NCI-H524 treated with DMSO at 0.1 percent for 48 hours (cell line): Measurements from ENCODE around the gene NPHP4.

Experiments used
- DNase-seq: peaks from one replicate; lab custom pipeline; 2025; lab: John Stamatoyannopoulos, UW

NPHP4 gene

DNA sequence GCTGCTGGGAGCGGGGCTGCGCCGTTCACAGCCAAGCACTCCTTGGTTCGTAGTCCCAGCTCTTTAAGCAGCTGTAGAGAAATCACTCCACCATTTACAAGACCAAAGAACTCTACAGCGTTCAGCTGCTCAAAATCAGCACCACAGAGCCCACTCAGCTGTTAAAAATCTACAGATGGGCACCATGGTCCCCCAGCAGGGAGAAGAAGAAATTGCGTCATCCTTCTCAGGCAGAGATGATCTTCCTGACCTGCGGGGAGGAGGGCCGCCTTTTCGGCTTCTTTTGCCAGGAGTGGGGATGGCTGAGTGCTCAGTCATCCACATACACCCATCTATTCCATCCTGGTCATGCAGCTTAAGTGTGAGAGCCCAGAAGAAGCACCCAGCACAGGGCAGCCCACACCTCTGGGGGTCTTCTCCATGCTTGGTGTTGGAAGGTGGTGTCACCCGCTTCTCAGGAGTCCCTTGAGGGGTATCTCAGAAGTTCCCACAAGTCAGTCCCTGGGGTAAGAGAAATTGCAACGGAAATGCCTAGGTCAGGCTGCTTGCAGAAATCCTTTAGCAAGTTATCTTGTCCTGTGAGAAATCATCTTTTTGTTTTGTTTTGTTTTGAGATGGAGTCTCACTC, 163.8 kb downstream of the NPHP4 start:
- DNase-seq = no peak

DNA sequence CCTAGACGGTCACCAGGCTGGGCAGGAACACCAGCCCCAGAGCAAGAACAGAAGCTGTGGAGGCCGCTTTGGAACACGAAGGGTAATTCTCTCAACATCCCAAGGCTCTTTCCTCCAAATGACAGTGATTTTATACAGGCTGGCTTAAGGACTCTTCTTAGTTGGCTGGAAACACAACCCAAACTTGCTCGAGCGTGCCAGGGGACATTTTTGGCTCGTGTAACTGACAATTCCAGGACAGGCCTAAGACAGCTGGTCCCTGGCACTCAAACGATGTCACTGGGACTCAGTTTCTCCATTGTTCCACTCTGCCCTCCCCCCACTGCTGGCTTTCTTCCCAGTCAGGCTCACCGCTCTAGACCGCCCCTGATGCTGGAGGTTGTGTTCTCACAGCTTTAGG, 164.7 kb downstream of the NPHP4 start:
- no peak for DNase-seq

GRCh38 chr1:5826601-5827000, 165.6 kb downstream of the NPHP4 start:
- DNase-seq = no peak

DNA sequence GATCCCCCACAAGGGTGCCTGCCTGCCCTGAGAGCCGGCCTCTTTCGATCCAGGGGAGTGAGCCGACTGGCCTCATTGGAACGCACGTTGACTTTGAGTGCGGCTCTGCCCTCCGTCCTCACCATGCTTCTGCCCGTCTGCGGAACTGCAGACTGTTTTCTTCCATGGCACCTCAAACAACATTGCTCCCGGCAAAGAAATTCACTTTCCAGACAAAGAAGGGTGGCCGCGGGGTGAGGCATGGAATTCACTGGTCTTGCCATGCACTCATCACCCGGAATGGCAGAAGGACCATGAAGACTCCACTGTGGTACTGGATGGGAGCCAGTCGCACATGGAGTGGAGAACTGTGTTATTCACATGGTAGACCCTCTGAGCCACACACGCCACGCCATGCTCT, 169.5 kb downstream of the NPHP4 start:
- DNase-seq = no peak

- no peak for DNase-seq
Measured at GRCh38 chr1:5822266-5822665, 170.0 kb downstream of the NPHP4 start.

DNA sequence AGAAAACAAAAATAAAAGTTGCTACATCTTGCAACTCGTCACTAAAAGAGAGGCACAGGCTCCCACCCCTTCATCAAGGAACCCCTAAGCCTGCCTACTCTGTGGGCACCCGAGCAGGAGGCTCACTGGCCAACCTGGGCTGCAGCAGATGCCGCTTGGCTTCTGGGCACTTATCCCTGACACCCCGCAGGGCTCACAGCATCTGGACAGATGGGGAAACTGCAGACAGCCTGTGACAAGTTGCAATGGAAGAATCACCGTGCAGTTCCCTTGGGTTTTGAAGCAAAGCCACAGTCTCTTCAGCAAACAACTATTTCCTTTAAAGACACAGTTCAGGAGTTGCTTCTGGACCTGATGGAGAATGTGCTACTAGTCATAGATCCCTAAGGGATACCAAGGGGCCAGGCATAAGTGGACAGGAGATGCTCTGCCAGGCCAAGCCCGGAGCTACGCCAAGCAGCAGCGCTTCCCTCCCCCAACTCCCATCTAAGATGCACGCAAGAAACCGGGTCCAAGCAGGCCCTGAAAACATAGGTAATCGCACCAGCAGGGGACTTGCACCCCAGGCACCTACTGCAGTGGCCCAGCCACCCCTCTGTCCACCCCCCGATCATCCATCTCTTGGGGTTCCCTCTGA, 170.6 kb downstream of the NPHP4 start:
- DNase-seq = peak; percentile 38

DNA sequence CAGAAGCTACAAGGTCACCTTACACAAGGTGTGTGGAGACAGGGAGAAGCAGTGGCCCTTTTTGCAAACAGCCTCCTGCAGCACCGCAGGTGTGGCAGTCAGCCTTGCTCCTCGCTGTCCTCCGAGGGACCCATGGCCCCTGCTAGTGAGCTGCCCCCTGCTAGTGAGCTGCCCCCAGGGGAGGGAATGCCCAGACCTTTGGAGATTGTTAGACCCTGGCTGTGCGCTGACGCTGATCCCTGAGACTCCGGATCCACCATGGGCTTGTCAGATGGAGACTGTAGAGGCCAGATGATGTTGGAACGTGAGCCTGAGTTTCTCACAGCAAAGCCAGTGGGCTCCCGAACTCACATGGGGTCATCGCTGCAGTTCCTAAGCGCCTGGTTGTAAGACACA, 172.2 kb downstream of the NPHP4 start:
- DNase-seq = no peak

DNA sequence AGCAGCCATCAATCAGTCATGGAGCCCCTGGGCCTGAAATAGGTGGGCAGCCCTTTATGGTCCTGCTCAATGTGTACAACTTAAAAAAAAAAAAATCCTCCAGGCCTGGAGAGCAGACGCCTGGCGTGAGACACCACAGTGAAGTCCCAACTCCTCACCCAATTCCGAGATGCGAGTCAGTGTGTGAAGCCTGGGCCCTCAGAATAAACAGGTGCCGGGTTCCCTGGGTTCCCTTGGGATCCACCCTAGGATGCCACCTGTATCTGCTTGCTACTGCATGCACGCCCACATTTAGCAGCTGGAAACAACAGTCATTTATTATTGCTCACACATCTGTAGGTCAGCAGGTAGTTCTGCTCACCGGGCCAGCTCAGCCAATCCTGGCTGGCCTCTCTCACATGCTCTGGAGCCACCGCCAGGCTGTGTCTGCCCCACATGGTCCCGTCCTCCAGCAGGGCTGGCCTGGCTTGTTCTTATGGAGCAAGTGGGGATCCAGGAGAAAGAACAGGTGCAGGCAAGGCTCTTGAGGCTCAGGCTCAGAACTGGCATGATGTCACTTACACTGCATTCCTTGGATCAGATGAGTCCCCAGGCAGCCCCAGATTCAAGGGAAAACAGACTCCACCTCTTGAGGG, 172.7 kb downstream of the NPHP4 start:
- DNase-seq = no peak

DNA sequence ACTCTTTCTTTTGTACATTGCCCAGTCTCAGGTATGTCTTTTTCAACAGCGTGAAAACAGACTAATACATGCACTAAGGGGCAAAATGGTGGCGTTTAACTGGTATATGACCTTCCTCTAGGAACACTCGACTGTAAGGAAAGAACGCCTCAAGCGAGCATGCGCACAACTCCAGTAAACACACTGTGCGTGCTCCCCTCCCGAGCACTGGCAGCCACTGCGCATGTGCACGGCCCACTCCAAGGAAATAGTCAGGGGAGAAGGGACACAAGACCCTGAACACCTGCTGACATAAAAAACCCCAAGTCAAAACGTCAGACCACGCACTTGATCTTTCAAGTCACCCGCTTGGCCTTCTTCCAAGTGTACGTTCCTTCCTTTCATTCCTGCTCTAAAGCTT, 173.5 kb downstream of the NPHP4 start:
- DNase-seq = no peak

DNA sequence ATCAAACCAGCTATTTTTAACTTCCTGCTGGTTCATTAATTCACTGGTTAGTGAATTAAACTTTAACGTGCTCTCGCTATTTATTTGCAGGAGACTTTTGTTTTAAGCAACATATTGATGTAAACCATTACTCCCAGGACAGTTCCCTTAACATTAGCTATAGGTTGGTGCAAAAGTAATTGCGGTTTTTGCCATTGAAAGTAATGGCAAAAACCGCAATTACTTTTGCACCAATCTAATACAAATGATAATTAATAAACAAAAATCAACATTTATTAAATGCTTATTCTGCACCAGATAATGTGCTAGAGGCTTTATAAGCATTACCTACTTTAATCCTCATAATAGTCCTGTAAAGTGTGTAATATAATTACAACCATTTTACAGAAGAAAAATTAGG, 176.5 kb downstream of the NPHP4 start:
- DNase-seq = no peak

DNA sequence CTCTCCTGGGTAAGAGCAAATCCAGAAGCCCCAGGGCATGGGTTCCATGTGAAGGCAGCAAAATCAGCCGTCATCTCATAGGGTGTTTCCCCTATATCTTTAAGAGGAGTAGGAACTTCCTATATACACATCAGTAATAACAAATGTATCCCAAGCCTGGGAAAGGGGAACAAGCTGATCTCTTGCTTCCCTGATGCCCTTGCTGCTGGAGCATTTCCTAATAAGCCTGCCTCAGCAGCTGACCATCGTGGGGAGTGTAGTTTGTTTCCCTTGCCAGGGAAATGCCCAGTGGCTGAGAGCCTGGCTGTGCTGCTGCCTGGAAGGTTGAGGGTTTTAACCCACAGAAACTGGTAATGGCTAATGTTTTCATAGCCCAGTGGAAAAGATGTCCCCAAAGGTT, 177.0 kb downstream of the NPHP4 start:
- no peak for DNase-seq

DNA sequence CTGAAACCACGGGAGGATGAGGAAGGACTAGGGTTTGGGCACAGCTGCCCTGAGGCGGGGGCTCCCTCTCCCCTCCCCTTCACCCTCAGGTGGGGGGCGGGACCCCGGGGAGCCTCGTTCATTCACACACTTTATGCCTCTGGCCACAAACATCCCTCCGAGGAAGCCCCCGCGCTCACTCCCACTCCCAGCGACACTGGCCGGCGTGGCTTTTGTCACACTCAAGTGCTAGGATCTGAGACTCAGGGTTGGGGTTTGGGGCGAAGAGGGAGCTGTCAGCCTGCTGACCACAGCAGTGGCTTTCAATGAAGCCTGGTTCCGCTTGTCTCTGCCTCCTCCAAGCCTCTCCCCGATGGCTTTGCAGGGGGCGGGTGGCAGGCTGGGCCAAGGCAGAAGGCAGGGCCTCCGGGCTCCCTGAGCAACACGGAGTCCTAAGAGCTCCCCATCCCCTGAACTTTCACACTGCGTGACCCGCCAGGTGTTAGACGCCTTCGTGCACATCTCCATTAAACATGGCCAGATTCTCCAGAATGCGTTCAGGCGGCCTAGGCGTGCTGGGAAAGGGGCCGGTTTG, 178.1 kb downstream of the NPHP4 start:
- DNase-seq = no peak

DNA sequence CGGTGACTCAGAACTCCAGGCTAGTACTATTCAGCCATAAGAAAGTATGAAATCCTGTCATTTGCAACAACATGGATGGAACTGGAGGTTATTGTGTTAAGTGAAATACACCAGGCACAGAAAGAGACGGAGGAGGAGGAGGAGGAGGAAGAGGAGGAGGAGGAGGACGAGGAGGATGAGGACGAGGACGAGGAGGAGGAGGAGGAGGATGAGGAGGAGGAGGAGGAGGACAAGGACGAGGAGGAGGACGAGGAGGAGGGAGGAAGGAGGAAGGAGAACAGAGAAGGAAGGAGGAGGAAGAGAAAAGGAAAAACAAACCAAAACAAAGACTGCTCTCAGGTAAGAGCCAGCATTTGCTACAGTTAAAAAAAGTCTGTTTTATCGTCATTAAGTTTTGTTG, 178.7 kb downstream of the NPHP4 start:
- no peak for DNase-seq
